ENCODE results near the gene ZBTB25.

DNA sequence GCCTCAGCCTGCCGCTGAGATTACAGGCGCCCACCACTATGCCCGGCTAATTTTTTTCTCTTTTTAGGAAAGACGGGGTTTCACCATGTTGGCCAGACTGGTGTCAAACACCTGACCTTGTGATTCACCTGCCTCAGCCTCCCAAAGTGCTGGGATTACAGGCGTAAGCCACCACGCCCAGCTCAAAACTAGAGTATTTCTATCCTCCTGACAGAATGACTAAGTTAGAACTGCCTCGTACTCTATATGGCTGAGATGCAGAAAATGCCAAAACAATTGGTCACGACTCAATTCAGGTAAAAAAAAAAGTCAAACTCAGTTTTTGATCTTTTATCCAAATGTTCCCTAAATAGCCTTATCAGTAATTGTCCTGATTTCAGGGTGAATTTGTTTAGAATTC lies 27.2 kb downstream of the ZBTB25 start:
- TF ChIP-seq, protein P1, sequence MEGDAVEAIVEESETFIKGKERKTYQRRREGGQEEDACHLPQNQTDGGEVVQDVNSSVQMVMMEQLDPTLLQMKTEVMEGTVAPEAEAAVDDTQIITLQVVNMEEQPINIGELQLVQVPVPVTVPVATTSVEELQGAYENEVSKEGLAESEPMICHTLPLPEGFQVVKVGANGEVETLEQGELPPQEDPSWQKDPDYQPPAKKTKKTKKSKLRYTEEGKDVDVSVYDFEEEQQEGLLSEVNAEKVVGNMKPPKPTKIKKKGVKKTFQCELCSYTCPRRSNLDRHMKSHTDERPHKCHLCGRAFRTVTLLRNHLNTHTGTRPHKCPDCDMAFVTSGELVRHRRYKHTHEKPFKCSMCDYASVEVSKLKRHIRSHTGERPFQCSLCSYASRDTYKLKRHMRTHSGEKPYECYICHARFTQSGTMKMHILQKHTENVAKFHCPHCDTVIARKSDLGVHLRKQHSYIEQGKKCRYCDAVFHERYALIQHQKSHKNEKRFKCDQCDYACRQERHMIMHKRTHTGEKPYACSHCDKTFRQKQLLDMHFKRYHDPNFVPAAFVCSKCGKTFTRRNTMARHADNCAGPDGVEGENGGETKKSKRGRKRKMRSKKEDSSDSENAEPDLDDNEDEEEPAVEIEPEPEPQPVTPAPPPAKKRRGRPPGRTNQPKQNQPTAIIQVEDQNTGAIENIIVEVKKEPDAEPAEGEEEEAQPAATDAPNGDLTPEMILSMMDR (IDR thresholded peaks at IDR 0.05; ENCODE audit: borderline replicate concordance, extremely low read depth, low read length, poor library complexity, severe bottlenecking), result no peak
- no peak for TF ChIP-seq EZH2 (IDR thresholded peaks at IDR 0.05; ENCODE audit: borderline replicate concordance, low read depth, low read length, severe bottlenecking)
